HG03520 (cell line): Measurements from ENCODE around the gene PLS1.
"Not testable (repeated sequence)": the region's sequence is repeated elsewhere in the genome, so short reads cannot be mapped to it uniquely, and the experiment has no call there.

Source experiments
- ATAC-seq: cut with Tn5 transposase; IDR thresholded peaks from one replicate; pipeline ENCODE4 v1.9.1; 2021; ENCODE audit warnings: mild to moderate bottlenecking, moderate library complexity; ENCODE audit not compliant: unreplicated experiment

Gene PLS1

GRCh38 chr3:142595951-142596725, at the start of gene PLS1:
TSS of gene PLS1 (plus strand) at chr3:142596393. CDS start at chr3:142664238, 67,845 bp downstream.
- ATAC-seq: peak; percentile 79

- no peak for ATAC-seq
Observed at GRCh38 chr3:142549986-142550385, 46.2 kb upstream of the PLS1 start.

- ATAC-seq: not testable (repeated sequence)
Observed at GRCh38 chr3:142552579-142552978, 43.6 kb upstream of the PLS1 start.

- ATAC-seq: no peak
Observed at GRCh38 chr3:142553741-142554140, 42.5 kb upstream of the PLS1 start.

GRCh38 chr3:142560118-142560517, 36.1 kb upstream of the PLS1 start:
- ATAC-seq: no peak

- ATAC-seq: no peak
Observed at GRCh38 chr3:142563496-142563997, 32.6 kb upstream of the PLS1 start.

- no peak for ATAC-seq
Observed at GRCh38 chr3:142566096-142566495, 30.1 kb upstream of the PLS1 start.

- ATAC-seq: no peak
Observed at GRCh38 chr3:142568393-142569017, 27.7 kb upstream of the PLS1 start.

GRCh38 chr3:142569422-142569821, 26.8 kb upstream of the PLS1 start:
- ATAC-seq: not testable (repeated sequence)

GRCh38 chr3:142574223-142574622, 22.0 kb upstream of the PLS1 start:
- not testable (repeated sequence) for ATAC-seq

GRCh38 chr3:142574665-142575064, 21.5 kb upstream of the PLS1 start:
- no peak for ATAC-seq

GRCh38 chr3:142576792-142577191, 19.4 kb upstream of the PLS1 start:
- no peak for ATAC-seq

- ATAC-seq: no peak
Observed at GRCh38 chr3:142577696-142578328, 18.4 kb upstream of the PLS1 start.

- peak; percentile 86 for ATAC-seq
Observed at GRCh38 chr3:142578329-142579223, 17.6 kb upstream of the PLS1 start, which contains the start of gene ATR. TSS of gene ATR (minus strand) at chr3:142578733. CDS start at chr3:142578704, 29 bp downstream.

GRCh38 chr3:142580061-142580423, 16.2 kb upstream of the PLS1 start:
- ATAC-seq: no peak

- ATAC-seq: not testable (repeated sequence)
Observed at GRCh38 chr3:142581070-142581469, 15.1 kb upstream of the PLS1 start.

- ATAC-seq: peak; percentile 73
Observed at GRCh38 chr3:142586803-142587406, 9.3 kb upstream of the PLS1 start.

- no peak for ATAC-seq
Observed at GRCh38 chr3:142588703-142589102, 7.5 kb upstream of the PLS1 start.

GRCh38 chr3:142592268-142592667, 3.9 kb upstream of the PLS1 start:
- ATAC-seq: not testable (repeated sequence)

GRCh38 chr3:142595141-142595540, 1.1 kb upstream of the PLS1 start:
- no peak for ATAC-seq
